Measurements from ENCODE around the gene ZBTB9.

Gene ZBTB9

GRCh38 chr6:33426590-33427511 is 27.5 kb upstream of the ZBTB9 start:
- peak overlapping the region; percentile 58; the same call in 1 of the 2 replicates for H3K27ac ChIP-seq
- peaks cover 62% of the 10 kb centered on the region for H3K4me1 ChIP-seq
- no peaks in the 10 kb centered on the region; the same call in 1 of the 2 replicates for H3K36me3 ChIP-seq
- H3K9me3 ChIP-seq: no peaks in the 10 kb centered on the region
- peak overlapping the region; percentile 75 for H3K9ac ChIP-seq
- peak overlapping the region; percentile 87 for H3K4me2 ChIP-seq
- peak overlapping the region; percentile 75 for H3K4me3 ChIP-seq
- TF ChIP-seq Cebpa-rat (IDR thresholded peaks at IDR 0.05): no peak
- H3K27me3 ChIP-seq: peaks cover 4% of the 10 kb centered on the region; the same call in 1 of the 2 replicates
- H4K20me1 ChIP-seq: peaks cover 7% of the 10 kb centered on the region; the same call in 1 of the 2 replicates

- Histone ChIP-seq H3K9me3 (no peaks in the 10 kb centered on the region), H3K9ac (peak overlapping the region; percentile 75), H3K4me2 (peak overlapping the region; percentile 87), H3K27ac (peak overlapping the region; percentile 58), H3K27me3 (no peaks in the 10 kb centered on the region), H4K20me1 (peaks cover 7% of the 10 kb centered on the region; the same call in 1 of the 2 replicates), H3K4me1 (peaks cover 67% of the 10 kb centered on the region), H3K36me3 (no peaks in the 10 kb centered on the region; the same call in 1 of the 2 replicates), H3K4me3 (peak overlapping the region; percentile 75)
- no peak for TF ChIP-seq Cebpa-rat (IDR thresholded peaks at IDR 0.05)
These were observed 26.7 kb upstream of the ZBTB9 start for GRCh38 chr6:33427585-33428223.

GRCh38 chr6:33428224-33428965 is 26.0 kb upstream of the ZBTB9 start:
- H3K36me3 ChIP-seq: no peaks in the 10 kb centered on the region
- H4K20me1 ChIP-seq: peaks cover 7% of the 10 kb centered on the region; the same call in 1 of the 2 replicates
- no peak for TF ChIP-seq Cebpa-rat (IDR thresholded peaks at IDR 0.05)
- peak overlapping the region; percentile 61 for H3K27ac ChIP-seq
- peak overlapping the region; percentile 75 for H3K4me3 ChIP-seq
- no peaks in the 10 kb centered on the region for H3K9me3 ChIP-seq
- H3K4me1 ChIP-seq: peaks cover 74% of the 10 kb centered on the region
- H3K4me2 ChIP-seq: peak overlapping the region; percentile 87
- peak overlapping the region; percentile 67 for H3K9ac ChIP-seq
- no peaks in the 10 kb centered on the region for H3K27me3 ChIP-seq

- H3K36me3 ChIP-seq: peaks cover 2% of the 10 kb centered on the region; the same call in 1 of the 2 replicates
- no peak for TF ChIP-seq Cebpa-rat (IDR thresholded peaks at IDR 0.05)
- H3K4me2 ChIP-seq: peak overlapping the region; percentile 87
- no peaks in the 10 kb centered on the region for H3K9me3 ChIP-seq
- peak overlapping the region; percentile 61 for H3K27ac ChIP-seq
- no peaks in the 10 kb centered on the region for H3K27me3 ChIP-seq
- peaks cover 7% of the 10 kb centered on the region; the same call in 1 of the 2 replicates for H4K20me1 ChIP-seq
- peak overlapping the region; percentile 67 for H3K9ac ChIP-seq
- H3K4me3 ChIP-seq: peak overlapping the region; percentile 75
- H3K4me1 ChIP-seq: peaks cover 76% of the 10 kb centered on the region
These were observed 25.2 kb upstream of the ZBTB9 start for GRCh38 chr6:33428966-33429749.

- Histone ChIP-seq H3K27ac (no peak overlapping the region; the same call in 1 of the 2 replicates), H3K4me1 (peaks cover 76% of the 10 kb centered on the region)
These were observed 24.7 kb upstream of the ZBTB9 start for GRCh38 chr6:33429750-33430052.

GRCh38 chr6:33430334-33430733 is 24.0 kb upstream of the ZBTB9 start:
- Histone ChIP-seq H3K9me3 (no peaks in the 10 kb centered on the region), H3K4me2 (peak overlapping the region; percentile 87), H3K4me3 (no peak overlapping the region), H4K20me1 (peaks cover 7% of the 10 kb centered on the region; the same call in 1 of the 2 replicates), H3K4me1 (peaks cover 73% of the 10 kb centered on the region), H3K27me3 (no peaks in the 10 kb centered on the region), H3K27ac (no peak overlapping the region), H3K36me3 (peaks cover 14% of the 10 kb centered on the region), H3K9ac (peak overlapping the region; percentile 67)
- no peak for TF ChIP-seq Cebpa-rat (IDR thresholded peaks at IDR 0.05)

More at GRCh38 chr6:33429750-33430052, 24.7 kb upstream of the ZBTB9 start:
- Histone ChIP-seq H3K27me3 (no peaks in the 10 kb centered on the region), H3K9ac (peak overlapping the region; percentile 67), H4K20me1 (peaks cover 7% of the 10 kb centered on the region; the same call in 1 of the 2 replicates), H3K9me3 (no peaks in the 10 kb centered on the region), H3K36me3 (peaks cover 8% of the 10 kb centered on the region), H3K4me3 (peak overlapping the region; percentile 75; the same call in 1 of the 2 replicates), H3K4me2 (peak overlapping the region; percentile 87)
- no peak for TF ChIP-seq Cebpa-rat (IDR thresholded peaks at IDR 0.05)

- Histone ChIP-seq H3K9me3 (no peaks in the 10 kb centered on the region), H4K20me1 (peaks cover 7% of the 10 kb centered on the region; the same call in 1 of the 2 replicates), H3K4me2 (peak overlapping the region; percentile 87), H3K4me1 (peaks cover 73% of the 10 kb centered on the region), H3K4me3 (peak overlapping the region; percentile 67), H3K27me3 (no peaks in the 10 kb centered on the region), H3K27ac (peak overlapping the region; percentile 86), H3K9ac (peak overlapping the region; percentile 76), H3K36me3 (peaks cover 23% of the 10 kb centered on the region)
- no peak for TF ChIP-seq Cebpa-rat (IDR thresholded peaks at IDR 0.05)
These were observed 23.1 kb upstream of the ZBTB9 start for GRCh38 chr6:33430991-33431879.
